CD1c-positive myeloid dendritic cell (primary cell): ENCODE results near the gene SGPP1.
"Not testable (repeated sequence)": the region's sequence is repeated elsewhere in the genome, so short reads cannot be mapped to it uniquely, and the experiment has no call there.

ENCODE experiments used
- DNase-seq: peaks from one replicate; pipeline ENCODE4 v3.0.0-alpha.2; 2016; ENCODE audit errors: extremely low spot score

SGPP1 gene

GRCh38 chr14:63636094-63636635, 91.7 kb downstream of the SGPP1 start:
- DNase-seq: not testable (repeated sequence)
